HG02852 (cell line): Measurements from ENCODE around the gene ZFP30.

ENCODE experiments used
- ATAC-seq: cut with Tn5 transposase; IDR thresholded peaks from one replicate; pipeline ENCODE4 v1.9.1; 2021; ENCODE audit warnings: mild to moderate bottlenecking, moderate library complexity; ENCODE audit not compliant: unreplicated experiment

The ZFP30 gene

GRCh38 chr19:37564624-37565369 lies 90.5 kb downstream of the ZFP30 start:
- ATAC-seq: no peak
